Caco-2 (cell line): ENCODE measurements around the gene EIF1AX. TPM values are rescaled to one million over a fixed set of nuclear protein-coding genes. Genes with fewer than 3 reads are reported as not detected.

Experiments
- BruUV-seq: library from RNA; stranded (reverse); fragments of 400-500 nt; replicated peaks from 2 replicates; lab custom pipeline; 2021; lab: Mats Ljungman, UMichigan
- CTCF ChIA-PET: fragments of 300-600 bp; sonication (Branson Sonifier 250); formaldehyde crosslinking; loops from one replicate; lab custom pipeline; 2022; ENCODE audit warnings: antibody characterized with exemption; lab: Charles Lee
- POLR2A ChIA-PET: fragments of 300-600 bp; sonication (Branson Sonifier 250); formaldehyde crosslinking; loops from one replicate; lab custom pipeline; 2022; ENCODE audit warnings: antibody characterized with exemption; lab: Charles Lee
- DNase-seq, 2 experiments: peaks; one replicate each; pipeline versions ENCODE4 v3.0.0 to v3.0.0-alpha.2; 2020 to 2022
- H3K27me3 ChIP-seq: replicated peaks from 2 replicates; pipeline ENCODE4 v1.6.0; 2011; ENCODE audit warnings: low read length; ENCODE audit not compliant: control insufficient read depth, insufficient read depth
- H3K36me3 ChIP-seq: 2 replicates; pipeline ENCODE4 v1.5.1; 2011; ENCODE audit warnings: low read length; ENCODE audit not compliant: control insufficient read depth, insufficient read depth
- H3K4me1 ChIP-seq: fragments of 250-450 bp; sonication (Bioruptor Pico); 2 replicates; pipeline ENCODE4 v1.5.1; 2020; ENCODE audit warnings: mild to moderate bottlenecking
- H3K4me3 ChIP-seq: 2 replicates; pipeline ENCODE4 v1.5.1; 2011; ENCODE audit warnings: low read depth, mild to moderate bottlenecking, control low read depth, low read length
- H3K9me3 ChIP-seq: fragments of 250-450 bp; sonication (Bioruptor Pico); 2 replicates; pipeline ENCODE4 v1.5.1; 2020; ENCODE audit warnings: mild to moderate bottlenecking, moderate library complexity
- H3K27ac Mint-ChIP-seq: one replicate; pipeline ENCODE4 v1.8.0; 2022; ENCODE audit warnings: mixed read lengths; ENCODE audit not compliant: unreplicated experiment
- H3K27me3 Mint-ChIP-seq: one replicate; pipeline ENCODE4 v1.8.0; 2022; ENCODE audit warnings: mixed read lengths; ENCODE audit not compliant: insufficient read depth, unreplicated experiment
- H3K36me3 Mint-ChIP-seq: one replicate; pipeline ENCODE4 v1.8.0; 2022; ENCODE audit warnings: mild to moderate bottlenecking, mixed read lengths; ENCODE audit not compliant: insufficient read depth, unreplicated experiment
- H3K4me1 Mint-ChIP-seq: one replicate; pipeline ENCODE4 v1.8.0; 2022; ENCODE audit warnings: low read depth, mixed read lengths; ENCODE audit not compliant: unreplicated experiment
- H3K4me3 Mint-ChIP-seq: one replicate; pipeline ENCODE4 v1.8.0; 2022; ENCODE audit warnings: mild to moderate bottlenecking, moderate library complexity, mixed read lengths; ENCODE audit not compliant: unreplicated experiment
- H3K9me3 Mint-ChIP-seq: one replicate; pipeline ENCODE4 v1.8.0; 2022; ENCODE audit warnings: mixed read lengths; ENCODE audit not compliant: unreplicated experiment
- intact Hi-C: fragments of 100-400 bp; cut with micrococcal nuclease; formaldehyde crosslinking; loops from one replicate; pipeline ENCODE4 v1.10.0; 2022; ENCODE audit not compliant: unreplicated experiment
- total RNA-seq: library from RNA; stranded (reverse); gene quantifications from 2 replicates; pipeline ENCODE4 v1.2.3, GENCODE V29; 2022
- TF ChIP-seq, protein P1 (sequence below), 2 experiments: fragments of 200-600 bp in 1 of 2; IDR thresholded peaks; 1 replicate in 1 of 2; 2 replicates in 1 of 2; pipeline versions ENCODE4 v1.5.1 to v1.8.0; 2011 to 2022; ENCODE audit warnings: antibody characterized with exemption in 1 of 2, control low read depth in 1 of 2, inconsistent platforms in 1 of 2, low read depth in 1 of 2, low read length in 1 of 2, mild to moderate bottlenecking in 1 of 2, moderate library complexity in 1 of 2; ENCODE audit not compliant: insufficient read depth in 1 of 2, severe bottlenecking in 1 of 2, unreplicated experiment in 1 of 2

The EIF1AX gene
- total RNA-seq, 1 experiment from 2014 or later = 144 TPM

DNA sequence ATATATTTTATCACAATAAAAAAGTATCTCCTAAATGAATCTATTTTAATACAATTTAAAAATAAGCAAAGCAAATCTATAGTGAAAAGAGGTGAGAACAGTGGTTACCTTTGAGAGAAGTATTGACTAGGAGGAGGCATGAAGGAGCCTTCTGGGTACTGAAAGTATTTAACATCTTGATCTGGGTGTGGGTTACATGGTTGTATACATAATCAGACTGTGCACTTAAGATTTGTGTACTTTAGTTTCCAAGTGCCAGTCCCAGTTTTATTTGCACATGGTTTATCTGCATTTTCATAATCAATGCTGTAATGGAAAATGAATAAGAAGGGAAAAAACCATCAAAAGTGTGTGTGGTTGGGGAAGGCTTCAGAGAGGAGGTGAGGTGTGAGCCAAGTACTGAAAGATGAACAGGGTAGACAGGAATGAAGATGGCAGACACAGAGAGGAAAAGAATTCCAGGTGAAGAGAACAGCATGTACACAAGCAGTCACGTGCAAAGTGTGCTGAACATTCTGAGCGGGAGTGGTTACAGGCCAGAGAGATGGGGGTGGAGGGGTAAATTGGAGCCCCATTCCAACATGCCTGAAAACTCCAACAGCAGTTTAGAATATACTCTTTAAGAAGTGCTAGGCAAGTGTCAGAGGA lies 39.6 kb downstream of the EIF1AX start:
- peaks cover 9% of the 10 kb centered on the region; the same call in 1 of the 2 replicates for H3K4me1 ChIP-seq
- no peaks in the 10 kb centered on the region for H3K9me3 Mint-ChIP-seq
- no TSS peak for BruUV-seq
- peaks cover 12% of the 10 kb centered on the region for H3K4me1 Mint-ChIP-seq
- DNase-seq = no peak
- TF ChIP-seq, protein P1, sequence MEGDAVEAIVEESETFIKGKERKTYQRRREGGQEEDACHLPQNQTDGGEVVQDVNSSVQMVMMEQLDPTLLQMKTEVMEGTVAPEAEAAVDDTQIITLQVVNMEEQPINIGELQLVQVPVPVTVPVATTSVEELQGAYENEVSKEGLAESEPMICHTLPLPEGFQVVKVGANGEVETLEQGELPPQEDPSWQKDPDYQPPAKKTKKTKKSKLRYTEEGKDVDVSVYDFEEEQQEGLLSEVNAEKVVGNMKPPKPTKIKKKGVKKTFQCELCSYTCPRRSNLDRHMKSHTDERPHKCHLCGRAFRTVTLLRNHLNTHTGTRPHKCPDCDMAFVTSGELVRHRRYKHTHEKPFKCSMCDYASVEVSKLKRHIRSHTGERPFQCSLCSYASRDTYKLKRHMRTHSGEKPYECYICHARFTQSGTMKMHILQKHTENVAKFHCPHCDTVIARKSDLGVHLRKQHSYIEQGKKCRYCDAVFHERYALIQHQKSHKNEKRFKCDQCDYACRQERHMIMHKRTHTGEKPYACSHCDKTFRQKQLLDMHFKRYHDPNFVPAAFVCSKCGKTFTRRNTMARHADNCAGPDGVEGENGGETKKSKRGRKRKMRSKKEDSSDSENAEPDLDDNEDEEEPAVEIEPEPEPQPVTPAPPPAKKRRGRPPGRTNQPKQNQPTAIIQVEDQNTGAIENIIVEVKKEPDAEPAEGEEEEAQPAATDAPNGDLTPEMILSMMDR (IDR thresholded peaks at IDR 0.05; ENCODE audit: insufficient read depth in 1 of 2, low read depth in 1 of 2, low read length in 1 of 2, severe bottlenecking in 1 of 2, unreplicated experiment in 1 of 2) = no peak
- H3K27me3 ChIP-seq = no peaks in the 10 kb centered on the region
- no peak overlapping the region for H3K4me3 Mint-ChIP-seq
- H3K27ac Mint-ChIP-seq = no peak overlapping the region
- CTCF ChIA-PET = no interaction called here
- intact Hi-C loops = no loop called here
- peaks cover 4% of the 10 kb centered on the region for H3K36me3 Mint-ChIP-seq
- no peak overlapping the region for H3K4me3 ChIP-seq
- no peaks in the 10 kb centered on the region for H3K36me3 ChIP-seq
- H3K27me3 Mint-ChIP-seq = no peaks in the 10 kb centered on the region
- H3K9me3 ChIP-seq = no peaks in the 10 kb centered on the region
- POLR2A ChIA-PET = no interaction called here

- Histone ChIP-seq H3K4me3 (no peak overlapping the region), H3K4me1 (no peaks in the 10 kb centered on the region), H3K36me3 (no peaks in the 10 kb centered on the region), H3K9me3 (no peaks in the 10 kb centered on the region), H3K27me3 (no peaks in the 10 kb centered on the region)
- no peak for DNase-seq
- POLR2A ChIA-PET = no interaction called here
- no peaks in the 10 kb centered on the region for H3K27me3 Mint-ChIP-seq
- intact Hi-C loops = no loop called here
- CTCF ChIA-PET = no interaction called here
- no peak overlapping the region for H3K27ac Mint-ChIP-seq
- BruUV-seq = no TSS peak
- TF ChIP-seq, protein P1 (IDR thresholded peaks at IDR 0.05; ENCODE audit: insufficient read depth in 1 of 2, low read depth in 1 of 2, low read length in 1 of 2, severe bottlenecking in 1 of 2, unreplicated experiment in 1 of 2) = no peak
- H3K4me1 Mint-ChIP-seq = no peaks in the 10 kb centered on the region
- no peaks in the 10 kb centered on the region for H3K36me3 Mint-ChIP-seq
- no peak overlapping the region for H3K4me3 Mint-ChIP-seq
- no peaks in the 10 kb centered on the region for H3K9me3 Mint-ChIP-seq
These were observed 50.1 kb downstream of the EIF1AX start for GRCh38 chrX:20091499-20091898.

DNA sequence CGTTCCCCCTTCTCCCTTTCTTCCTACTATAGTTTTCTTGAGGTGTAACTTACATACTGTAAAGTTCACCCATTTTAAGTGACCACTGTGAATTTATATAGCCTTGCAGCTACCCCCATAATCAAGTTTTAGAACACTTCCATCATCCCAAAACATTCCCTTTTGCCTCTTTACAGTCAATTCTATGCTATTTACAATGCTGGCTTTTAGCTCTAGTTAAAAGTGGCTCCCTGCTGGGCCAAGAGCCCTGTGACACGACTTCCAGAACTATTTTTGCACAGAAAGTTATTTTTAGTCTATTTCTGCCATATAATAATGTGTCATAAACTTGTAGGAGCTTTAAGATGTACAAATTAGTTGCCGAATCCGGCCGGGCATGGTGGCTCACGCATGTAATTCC lies 51.8 kb downstream of the EIF1AX start:
- TF ChIP-seq, protein P1 (IDR thresholded peaks at IDR 0.05; ENCODE audit: insufficient read depth in 1 of 2, low read depth in 1 of 2, low read length in 1 of 2, severe bottlenecking in 1 of 2, unreplicated experiment in 1 of 2) = no peak
- Mint-ChIP-seq H3K9me3 (no peaks in the 10 kb centered on the region), H3K36me3 (no peaks in the 10 kb centered on the region), H3K27ac (no peak overlapping the region), H3K4me3 (no peak overlapping the region), H3K4me1 (no peaks in the 10 kb centered on the region), H3K27me3 (no peaks in the 10 kb centered on the region)
- POLR2A ChIA-PET = no interaction called here
- Histone ChIP-seq H3K27me3 (no peaks in the 10 kb centered on the region), H3K36me3 (no peaks in the 10 kb centered on the region), H3K4me1 (no peaks in the 10 kb centered on the region), H3K9me3 (no peaks in the 10 kb centered on the region), H3K4me3 (no peak overlapping the region)
- intact Hi-C loops = no loop called here
- DNase-seq = no peak
- CTCF ChIA-PET = no interaction called here
- no TSS peak for BruUV-seq
